ENCODE results near the gene ARFGEF2.
"Not testable (repeated sequence)": the region's sequence is repeated elsewhere in the genome, so short reads cannot be mapped to it uniquely, and the experiment has no call there.

ARFGEF2 gene

DNA sequence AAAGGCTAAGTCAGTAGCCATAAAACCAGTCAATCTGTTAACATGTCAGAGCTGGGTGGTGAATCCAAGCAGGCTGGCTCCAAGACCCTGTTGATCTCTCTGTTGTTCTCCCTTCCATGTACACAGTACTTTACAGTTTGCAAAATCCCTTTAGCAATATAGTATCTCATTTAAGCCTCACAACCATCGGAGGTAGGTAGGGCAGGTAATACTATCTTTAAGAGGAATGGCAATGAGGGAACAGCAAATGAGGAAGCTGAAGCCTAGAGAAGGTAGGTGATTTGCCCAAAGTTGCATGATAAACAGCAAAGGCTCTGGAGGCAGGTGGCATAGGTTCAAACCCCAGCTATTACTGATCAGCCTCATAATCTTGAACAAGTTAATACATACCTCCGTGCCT, 34.7 kb upstream of the ARFGEF2 start:
- H3K27me3 ChIP-seq (replicated peaks; ENCODE audit: control insufficient read depth, insufficient read depth, low read length) = no peaks in the 10 kb centered on the region
- no peaks in the 10 kb centered on the region for H3K36me3 ChIP-seq (ENCODE audit: control insufficient read depth, insufficient read depth, low read length)
- no peak overlapping the region for H3K4me3 ChIP-seq (replicated peaks; ENCODE audit: low read depth, low read length)
- no peak for DNase-seq (ENCODE audit: extremely low read depth, insufficient read length)
- TF ChIP-seq, protein P1, sequence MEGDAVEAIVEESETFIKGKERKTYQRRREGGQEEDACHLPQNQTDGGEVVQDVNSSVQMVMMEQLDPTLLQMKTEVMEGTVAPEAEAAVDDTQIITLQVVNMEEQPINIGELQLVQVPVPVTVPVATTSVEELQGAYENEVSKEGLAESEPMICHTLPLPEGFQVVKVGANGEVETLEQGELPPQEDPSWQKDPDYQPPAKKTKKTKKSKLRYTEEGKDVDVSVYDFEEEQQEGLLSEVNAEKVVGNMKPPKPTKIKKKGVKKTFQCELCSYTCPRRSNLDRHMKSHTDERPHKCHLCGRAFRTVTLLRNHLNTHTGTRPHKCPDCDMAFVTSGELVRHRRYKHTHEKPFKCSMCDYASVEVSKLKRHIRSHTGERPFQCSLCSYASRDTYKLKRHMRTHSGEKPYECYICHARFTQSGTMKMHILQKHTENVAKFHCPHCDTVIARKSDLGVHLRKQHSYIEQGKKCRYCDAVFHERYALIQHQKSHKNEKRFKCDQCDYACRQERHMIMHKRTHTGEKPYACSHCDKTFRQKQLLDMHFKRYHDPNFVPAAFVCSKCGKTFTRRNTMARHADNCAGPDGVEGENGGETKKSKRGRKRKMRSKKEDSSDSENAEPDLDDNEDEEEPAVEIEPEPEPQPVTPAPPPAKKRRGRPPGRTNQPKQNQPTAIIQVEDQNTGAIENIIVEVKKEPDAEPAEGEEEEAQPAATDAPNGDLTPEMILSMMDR (IDR thresholded peaks at IDR 0.05; ENCODE audit: insufficient read depth, low read length, poor library complexity, severe bottlenecking) = no peak

DNA sequence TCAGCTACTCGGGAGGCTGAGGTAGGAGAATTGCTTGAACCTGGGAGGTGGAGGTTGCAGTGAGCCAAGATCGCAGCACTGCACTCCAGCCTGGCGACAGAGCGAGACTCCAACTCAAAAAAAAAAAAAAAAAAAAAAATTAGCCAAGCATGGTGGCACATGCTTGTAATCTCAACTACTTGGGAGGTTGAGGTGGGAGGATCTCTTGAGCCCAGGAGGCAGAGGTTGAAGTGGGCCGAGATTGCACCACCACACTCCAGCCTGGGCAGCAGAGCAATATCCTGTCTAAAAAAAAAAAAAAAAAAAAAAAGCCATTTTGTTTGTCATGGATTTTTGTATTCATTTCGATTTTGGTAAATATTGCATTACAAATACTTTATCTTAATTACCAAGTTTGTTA, 33.0 kb upstream of the ARFGEF2 start:
- not testable (repeated sequence) for H3K36me3 ChIP-seq (ENCODE audit: control insufficient read depth, insufficient read depth, low read length); H3K4me3 ChIP-seq (replicated peaks; ENCODE audit: low read depth, low read length); DNase-seq (ENCODE audit: extremely low read depth, insufficient read length); H3K27me3 ChIP-seq (replicated peaks; ENCODE audit: control insufficient read depth, insufficient read depth, low read length)

DNA sequence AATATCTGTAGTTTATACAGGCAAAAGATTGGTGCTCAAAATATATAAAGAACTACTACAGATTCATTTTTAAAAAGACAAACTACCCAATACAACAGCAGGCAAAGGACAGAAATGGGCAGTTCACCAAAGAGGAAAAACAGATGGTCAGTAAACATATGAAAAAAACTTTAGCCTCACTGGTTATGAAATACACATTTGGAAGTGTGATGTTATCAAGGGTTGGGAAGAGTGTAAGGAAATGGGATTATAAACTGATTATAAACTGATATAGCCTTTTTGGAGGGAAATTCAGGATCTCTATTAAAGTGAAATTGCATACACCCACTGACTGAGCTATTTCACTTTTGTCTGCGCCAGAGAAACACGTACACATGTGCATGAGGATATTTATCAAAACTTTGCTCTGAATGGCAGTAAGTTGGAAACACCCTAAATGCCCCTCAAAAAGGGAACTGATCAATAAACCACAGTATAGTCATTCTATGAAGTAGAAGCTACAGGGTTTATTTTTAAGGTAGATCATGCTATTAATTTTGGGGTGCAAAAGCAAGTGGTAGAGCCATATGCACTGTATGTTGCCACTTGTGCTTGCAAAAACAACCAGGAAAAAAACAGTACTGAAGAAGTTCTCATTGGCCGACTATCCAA, 32.2 kb upstream of the ARFGEF2 start:
- no peaks in the 10 kb centered on the region for H3K27me3 ChIP-seq (replicated peaks; ENCODE audit: control insufficient read depth, insufficient read depth, low read length)
- H3K4me3 ChIP-seq (replicated peaks; ENCODE audit: low read depth, low read length) = no peak overlapping the region; the same call in 1 of the 2 replicates
- DNase-seq (ENCODE audit: extremely low read depth, insufficient read length) = no peak
- TF ChIP-seq, protein P1 (IDR thresholded peaks at IDR 0.05; ENCODE audit: insufficient read depth, low read length, poor library complexity, severe bottlenecking) = no peak
- H3K36me3 ChIP-seq (ENCODE audit: control insufficient read depth, insufficient read depth, low read length) = no peaks in the 10 kb centered on the region

DNA sequence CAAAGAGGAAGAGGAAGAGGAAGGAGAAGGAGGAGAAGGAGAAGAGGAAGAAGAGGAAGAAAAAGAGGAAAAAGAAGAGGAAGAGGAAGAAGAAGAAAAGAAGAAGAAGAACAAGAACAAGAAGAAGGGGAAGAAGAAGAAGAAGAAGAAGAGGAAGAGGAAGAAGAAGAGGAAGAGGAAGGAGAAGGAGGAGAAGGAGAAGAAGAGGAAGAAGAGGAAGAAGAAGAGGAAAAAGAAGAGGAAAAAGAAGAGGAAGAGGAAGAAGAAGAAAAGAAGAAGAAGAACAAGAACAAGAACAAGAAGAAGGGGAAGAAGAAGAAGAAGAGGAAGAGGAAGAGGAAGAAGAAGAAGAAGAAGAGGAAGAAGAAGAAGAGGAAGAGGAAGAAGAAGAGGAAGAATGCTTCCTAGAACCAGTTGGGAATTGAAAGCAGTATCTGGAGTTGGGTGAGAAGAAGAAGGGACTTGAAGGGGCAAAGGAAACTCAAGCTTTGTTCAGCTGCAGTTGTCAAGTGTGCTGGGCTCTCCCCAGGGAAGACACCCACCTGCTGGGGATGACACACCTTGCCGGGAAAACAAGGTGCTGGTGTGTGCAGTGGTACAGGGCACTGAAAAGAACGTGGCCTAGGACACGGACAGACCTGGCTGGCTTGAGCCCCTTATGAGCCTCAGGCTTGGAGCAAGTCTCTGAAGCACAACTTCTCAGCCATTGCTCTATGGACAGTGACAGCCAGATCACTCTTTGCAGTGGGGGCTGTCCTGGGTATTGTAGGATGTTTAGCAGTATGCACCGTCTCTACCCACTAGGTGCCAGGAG, 30.1 kb upstream of the ARFGEF2 start:
- Histone ChIP-seq H3K36me3 (ENCODE audit: control insufficient read depth, insufficient read depth, low read length) (no peaks in the 10 kb centered on the region), H3K27me3 (replicated peaks; ENCODE audit: control insufficient read depth, insufficient read depth, low read length) (no peaks in the 10 kb centered on the region), H3K4me3 (replicated peaks; ENCODE audit: low read depth, low read length) (no peak overlapping the region)
- DNase-seq (ENCODE audit: extremely low read depth, insufficient read length) = no peak
- TF ChIP-seq, protein P1 (IDR thresholded peaks at IDR 0.05; ENCODE audit: insufficient read depth, low read length, poor library complexity, severe bottlenecking) = no peak

DNA sequence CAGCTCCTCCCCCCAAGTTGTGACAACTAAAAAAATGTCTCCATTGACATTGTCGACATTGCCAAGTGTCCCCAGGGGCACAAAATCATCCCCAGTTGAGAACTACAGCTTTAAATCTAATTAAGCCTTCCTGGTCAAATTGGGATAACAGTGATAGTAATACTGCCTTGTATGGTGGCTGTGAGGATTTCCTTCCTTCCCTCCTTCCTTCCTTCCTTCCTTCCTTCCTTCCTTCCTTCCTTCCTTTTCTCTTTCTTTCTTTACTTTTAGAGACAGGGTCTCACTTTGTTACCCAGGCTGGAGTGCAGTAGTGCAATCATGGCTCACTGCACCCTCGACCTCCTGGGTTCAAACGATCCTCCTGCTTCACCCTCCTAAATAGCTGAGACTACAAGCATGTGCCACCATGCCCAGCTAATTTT, 29.5 kb upstream of the ARFGEF2 start:
- H3K27me3 ChIP-seq (replicated peaks; ENCODE audit: control insufficient read depth, insufficient read depth, low read length) = no peaks in the 10 kb centered on the region
- no peak overlapping the region for H3K4me3 ChIP-seq (replicated peaks; ENCODE audit: low read depth, low read length)
- DNase-seq (ENCODE audit: extremely low read depth, insufficient read length) = no peak
- no peaks in the 10 kb centered on the region for H3K36me3 ChIP-seq (ENCODE audit: control insufficient read depth, insufficient read depth, low read length)
- TF ChIP-seq, protein P1 (IDR thresholded peaks at IDR 0.05; ENCODE audit: insufficient read depth, low read length, poor library complexity, severe bottlenecking) = no peak

DNA sequence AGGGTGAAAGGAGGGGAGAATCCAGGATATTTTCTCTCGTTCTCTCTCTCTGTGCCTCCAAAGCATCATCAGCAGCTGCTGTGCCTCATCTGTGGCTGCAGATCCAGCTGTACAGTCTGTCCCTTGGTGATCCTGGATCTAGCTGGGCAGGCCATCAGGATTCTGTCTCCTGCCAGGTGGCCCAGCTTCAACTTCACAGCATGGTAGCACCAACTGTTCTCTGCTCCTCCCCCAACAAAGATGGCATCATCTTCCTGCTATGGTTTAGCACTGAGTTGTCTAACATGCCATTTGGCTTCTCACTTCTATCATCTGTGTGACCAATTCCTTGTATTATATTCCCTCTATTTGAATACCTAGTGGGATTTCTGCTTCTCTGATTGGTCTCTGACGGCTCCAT, 28.6 kb upstream of the ARFGEF2 start:
- DNase-seq (ENCODE audit: extremely low read depth, insufficient read length) = no peak
- H3K4me3 ChIP-seq (replicated peaks; ENCODE audit: low read depth, low read length) = no peak overlapping the region
- TF ChIP-seq, protein P1 (IDR thresholded peaks at IDR 0.05; ENCODE audit: insufficient read depth, low read length, poor library complexity, severe bottlenecking) = no peak

More for the DNA sequence above, 28.6 kb upstream of the ARFGEF2 start:
- H3K27me3 ChIP-seq (replicated peaks; ENCODE audit: control insufficient read depth, insufficient read depth, low read length) = no peaks in the 10 kb centered on the region
- no peaks in the 10 kb centered on the region for H3K36me3 ChIP-seq (ENCODE audit: control insufficient read depth, insufficient read depth, low read length)
